ENCODE results near the gene PLCD1.

PLCD1 gene

GRCh38 chr3:38007754-38008090 lies 21.7 kb downstream of the PLCD1 start:
- H3K27me3 ChIP-seq (ENCODE audit: control insufficient read depth, insufficient read depth, low read length): no peaks in the 10 kb centered on the region
- H3K4me1 ChIP-seq (ENCODE audit: control insufficient read depth, insufficient read depth, low read length): no peaks in the 10 kb centered on the region
- H3K4me3 ChIP-seq (ENCODE audit: low read length): no peak overlapping the region
- H3K36me3 ChIP-seq (ENCODE audit: control insufficient read depth, insufficient read depth, low read length): peaks cover 8% of the 10 kb centered on the region
- H3K9ac ChIP-seq (ENCODE audit: low read length): no peak overlapping the region
- no peak overlapping the region for H3K27ac ChIP-seq (ENCODE audit: low read depth, low read length)

DNA sequence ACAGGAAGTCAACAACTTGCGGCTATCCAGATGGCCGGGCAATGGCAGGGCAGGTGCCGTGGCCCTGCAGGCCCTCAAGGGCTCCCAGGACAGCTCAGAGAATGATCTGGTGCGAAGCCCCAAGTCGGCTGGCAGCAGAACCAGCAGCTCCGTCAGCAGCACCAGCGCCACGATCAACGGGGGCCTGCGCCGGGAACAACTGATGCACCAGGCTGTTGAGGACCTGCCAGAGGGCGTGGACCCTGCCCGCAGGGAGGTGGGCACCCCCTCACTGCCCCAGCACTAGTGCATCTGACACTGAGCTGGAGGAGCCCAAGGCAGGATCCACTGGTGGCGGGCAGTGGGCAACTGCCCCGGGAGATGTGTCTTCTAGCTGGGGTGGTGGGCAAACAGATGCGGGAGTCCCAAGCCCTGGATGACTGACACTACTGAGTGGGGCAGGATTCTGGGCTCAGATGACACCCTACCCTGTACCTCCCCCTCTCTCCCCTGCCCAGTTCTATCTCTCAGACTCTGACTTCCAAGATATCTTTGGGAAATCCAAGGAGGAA lies 22.9 kb downstream of the PLCD1 start:
- Histone ChIP-seq H3K36me3 (ENCODE audit: control insufficient read depth, insufficient read depth, low read length) (peaks cover 13% of the 10 kb centered on the region), H3K4me3 (ENCODE audit: low read length) (no peak overlapping the region), H3K4me1 (ENCODE audit: control insufficient read depth, insufficient read depth, low read length) (no peaks in the 10 kb centered on the region), H3K9ac (ENCODE audit: low read length) (no peak overlapping the region), H3K27me3 (ENCODE audit: control insufficient read depth, insufficient read depth, low read length) (no peaks in the 10 kb centered on the region), H3K27ac (ENCODE audit: low read depth, low read length) (no peak overlapping the region)

- H3K9ac ChIP-seq (ENCODE audit: low read length): no peak overlapping the region
- H3K4me3 ChIP-seq (ENCODE audit: low read length): no peak overlapping the region
- H3K36me3 ChIP-seq (ENCODE audit: control insufficient read depth, insufficient read depth, low read length): peaks cover 10% of the 10 kb centered on the region
- H3K27me3 ChIP-seq (ENCODE audit: control insufficient read depth, insufficient read depth, low read length): no peaks in the 10 kb centered on the region
- no peak overlapping the region for H3K27ac ChIP-seq (ENCODE audit: low read depth, low read length)
- no peaks in the 10 kb centered on the region for H3K4me1 ChIP-seq (ENCODE audit: control insufficient read depth, insufficient read depth, low read length)
Observed at GRCh38 chr3:38006031-38006430, 23.4 kb downstream of the PLCD1 start.

- Histone ChIP-seq H3K4me3 (ENCODE audit: low read length) (no peak overlapping the region), H3K36me3 (ENCODE audit: control insufficient read depth, insufficient read depth, low read length) (peaks cover 10% of the 10 kb centered on the region), H3K27ac (ENCODE audit: low read depth, low read length) (no peak overlapping the region), H3K27me3 (ENCODE audit: control insufficient read depth, insufficient read depth, low read length) (no peaks in the 10 kb centered on the region), H3K9ac (ENCODE audit: low read length) (no peak overlapping the region), H3K4me1 (ENCODE audit: control insufficient read depth, insufficient read depth, low read length) (no peaks in the 10 kb centered on the region)
Observed at GRCh38 chr3:38005076-38006020, 24.1 kb downstream of the PLCD1 start.

DNA sequence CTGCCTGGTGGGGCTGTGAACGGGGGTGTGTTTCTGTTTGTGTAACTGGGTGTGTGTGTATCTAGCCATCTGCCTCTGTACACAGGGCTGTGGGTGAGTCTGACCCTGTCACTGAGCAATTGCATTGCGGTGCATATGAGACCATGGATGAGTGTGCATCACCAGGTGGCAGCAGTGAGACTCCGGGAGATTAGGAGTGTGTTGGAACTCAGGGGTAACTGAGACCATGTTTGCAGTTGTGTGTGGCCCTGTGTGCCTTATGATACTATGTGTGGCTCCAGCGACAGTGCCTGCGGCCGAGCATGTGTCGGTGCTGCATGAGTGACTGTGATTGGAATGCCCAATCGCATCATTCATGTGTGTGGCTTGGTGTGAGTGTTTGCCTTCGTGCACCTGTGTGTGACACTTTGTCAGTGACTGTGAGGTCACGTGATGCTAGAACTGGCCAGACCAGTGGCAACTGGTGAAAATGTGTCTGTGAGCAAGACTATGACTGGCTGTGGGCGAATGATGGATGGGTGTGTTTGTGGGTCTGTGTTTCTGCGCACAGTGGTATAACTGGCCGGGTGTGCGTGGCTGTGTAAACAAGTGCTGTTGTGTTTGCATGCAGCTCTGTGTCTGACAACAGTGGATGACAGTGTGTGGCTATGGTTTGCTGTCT lies 24.9 kb downstream of the PLCD1 start:
- Histone ChIP-seq H3K27ac (ENCODE audit: low read depth, low read length) (no peak overlapping the region), H3K27me3 (ENCODE audit: control insufficient read depth, insufficient read depth, low read length) (no peaks in the 10 kb centered on the region), H3K36me3 (ENCODE audit: control insufficient read depth, insufficient read depth, low read length) (peaks cover 12% of the 10 kb centered on the region), H3K4me3 (ENCODE audit: low read length) (no peak overlapping the region), H3K9ac (ENCODE audit: low read length) (no peak overlapping the region), H3K4me1 (ENCODE audit: control insufficient read depth, insufficient read depth, low read length) (no peaks in the 10 kb centered on the region)

DNA sequence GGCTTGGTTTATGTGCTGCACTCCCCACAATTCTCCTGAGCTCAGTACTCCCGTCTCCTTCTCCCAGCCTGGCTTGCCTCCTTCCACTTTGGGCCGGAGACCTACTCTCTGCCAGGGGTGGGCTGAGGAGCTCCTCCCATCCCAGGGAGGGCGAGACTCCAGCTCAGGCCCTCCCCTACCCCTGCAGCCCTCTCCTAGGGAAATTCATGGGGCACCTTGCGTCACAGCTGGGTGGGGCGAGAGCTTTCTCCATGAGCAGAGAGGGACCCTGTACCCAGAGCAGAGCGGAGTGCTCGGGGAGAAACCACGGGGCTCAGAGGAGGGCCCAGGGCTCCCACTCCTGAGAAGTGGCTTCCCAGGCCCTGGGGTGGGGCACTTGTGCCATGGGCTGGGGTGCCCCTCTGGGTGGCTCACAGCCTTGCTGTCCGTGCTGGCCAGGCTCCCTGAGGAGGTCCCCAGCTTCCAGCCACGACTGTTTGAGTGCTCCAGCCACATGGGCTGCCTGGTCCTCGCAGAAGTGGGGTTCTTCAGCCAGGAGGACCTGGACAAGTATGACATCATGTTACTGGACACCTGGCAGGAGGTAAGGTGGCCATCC lies 25.5 kb downstream of the PLCD1 start:
- Histone ChIP-seq H3K36me3 (ENCODE audit: control insufficient read depth, insufficient read depth, low read length) (peaks cover 12% of the 10 kb centered on the region), H3K9ac (ENCODE audit: low read length) (no peak overlapping the region), H3K27ac (ENCODE audit: low read depth, low read length) (no peak overlapping the region), H3K4me3 (ENCODE audit: low read length) (no peak overlapping the region), H3K4me1 (ENCODE audit: control insufficient read depth, insufficient read depth, low read length) (peaks cover 3% of the 10 kb centered on the region), H3K27me3 (ENCODE audit: control insufficient read depth, insufficient read depth, low read length) (no peaks in the 10 kb centered on the region)

- H3K27me3 ChIP-seq (ENCODE audit: control insufficient read depth, insufficient read depth, low read length): no peaks in the 10 kb centered on the region
- H3K27ac ChIP-seq (ENCODE audit: low read depth, low read length): no peak overlapping the region
- no peak overlapping the region for H3K9ac ChIP-seq (ENCODE audit: low read length)
- H3K36me3 ChIP-seq (ENCODE audit: control insufficient read depth, insufficient read depth, low read length): peaks cover 12% of the 10 kb centered on the region
- H3K4me1 ChIP-seq (ENCODE audit: control insufficient read depth, insufficient read depth, low read length): peaks cover 5% of the 10 kb centered on the region
- no peak overlapping the region for H3K4me3 ChIP-seq (ENCODE audit: low read length)
Observed at GRCh38 chr3:38003371-38003816, 26.0 kb downstream of the PLCD1 start.

DNA sequence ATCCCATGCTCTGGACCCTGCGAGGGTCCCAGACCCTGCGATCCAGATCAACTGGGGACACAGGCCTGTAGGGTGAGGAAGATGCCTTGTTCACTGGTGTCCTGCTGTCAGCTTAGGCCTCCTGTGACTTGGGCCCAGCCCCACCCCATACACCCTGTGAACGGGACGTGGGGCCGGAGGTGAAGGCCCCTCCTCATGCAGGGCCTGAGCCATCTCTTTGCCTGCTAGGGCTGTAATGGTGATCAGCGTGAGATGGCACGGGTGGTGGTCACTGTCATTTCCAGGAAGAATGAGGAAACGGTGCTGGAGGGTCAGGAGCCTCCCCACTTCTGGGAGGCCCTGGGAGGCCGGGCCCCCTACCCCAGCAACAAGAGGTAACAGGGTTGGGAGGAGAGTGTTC lies 26.5 kb downstream of the PLCD1 start:
- no peak overlapping the region for H3K9ac ChIP-seq (ENCODE audit: low read length)
- H3K36me3 ChIP-seq (ENCODE audit: control insufficient read depth, insufficient read depth, low read length): peaks cover 10% of the 10 kb centered on the region

GRCh38 chr3:38002291-38002876 lies 27.1 kb downstream of the PLCD1 start:
- Histone ChIP-seq H3K27me3 (ENCODE audit: control insufficient read depth, insufficient read depth, low read length) (no peaks in the 10 kb centered on the region), H3K27ac (ENCODE audit: low read depth, low read length) (no peak overlapping the region), H3K36me3 (ENCODE audit: control insufficient read depth, insufficient read depth, low read length) (peaks cover 8% of the 10 kb centered on the region), H3K4me1 (ENCODE audit: control insufficient read depth, insufficient read depth, low read length) (peaks cover 9% of the 10 kb centered on the region), H3K4me3 (ENCODE audit: low read length) (no peak overlapping the region), H3K9ac (ENCODE audit: low read length) (no peak overlapping the region)

More for the DNA sequence above, 26.5 kb downstream of the PLCD1 start:
- H3K4me1 ChIP-seq (ENCODE audit: control insufficient read depth, insufficient read depth, low read length): peaks cover 9% of the 10 kb centered on the region
- H3K27me3 ChIP-seq (ENCODE audit: control insufficient read depth, insufficient read depth, low read length): no peaks in the 10 kb centered on the region
- H3K4me3 ChIP-seq (ENCODE audit: low read length): no peak overlapping the region
- H3K27ac ChIP-seq (ENCODE audit: low read depth, low read length): no peak overlapping the region

DNA sequence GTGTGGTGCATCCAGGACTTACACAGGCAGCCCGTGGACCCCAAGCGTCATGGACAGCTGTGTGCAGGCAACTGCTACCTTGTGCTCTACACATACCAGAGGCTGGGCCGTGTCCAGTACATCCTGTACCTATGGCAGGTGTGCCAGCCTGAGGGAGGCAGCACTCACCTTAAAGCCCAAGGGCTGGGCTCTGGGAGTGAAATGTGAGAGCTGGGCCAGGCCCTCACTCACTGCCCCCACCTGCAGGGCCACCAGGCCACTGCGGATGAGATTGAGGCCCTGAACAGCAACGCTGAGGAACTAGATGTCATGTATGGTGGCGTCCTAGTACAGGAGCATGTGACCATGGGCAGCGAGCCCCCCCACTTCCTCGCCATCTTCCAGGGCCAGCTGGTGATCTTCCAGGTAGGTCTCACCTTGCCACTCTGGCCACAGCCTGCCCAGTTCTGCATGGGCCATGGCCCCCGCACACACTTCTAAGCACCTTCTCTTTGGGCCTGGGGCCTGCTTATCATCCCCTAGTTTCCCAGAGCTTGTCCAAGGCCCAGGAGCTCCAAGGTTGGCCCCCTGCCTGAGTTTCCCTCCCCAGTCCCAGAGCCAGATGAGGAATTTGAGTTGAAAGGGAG lies 27.9 kb downstream of the PLCD1 start:
- H3K36me3 ChIP-seq (ENCODE audit: control insufficient read depth, insufficient read depth, low read length): peaks cover 8% of the 10 kb centered on the region
- no peak overlapping the region for H3K9ac ChIP-seq (ENCODE audit: low read length)

GRCh38 chr3:38000965-38001455 lies 28.4 kb downstream of the PLCD1 start:
- Histone ChIP-seq H3K4me1 (ENCODE audit: control insufficient read depth, insufficient read depth, low read length) (peaks cover 9% of the 10 kb centered on the region), H3K27ac (ENCODE audit: low read depth, low read length) (no peak overlapping the region), H3K9ac (ENCODE audit: low read length) (no peak overlapping the region), H3K4me3 (ENCODE audit: low read length) (no peak overlapping the region), H3K36me3 (ENCODE audit: control insufficient read depth, insufficient read depth, low read length) (peaks cover 8% of the 10 kb centered on the region), H3K27me3 (ENCODE audit: control insufficient read depth, insufficient read depth, low read length) (no peaks in the 10 kb centered on the region)

More for the DNA sequence above, 27.9 kb downstream of the PLCD1 start:
- H3K4me1 ChIP-seq (ENCODE audit: control insufficient read depth, insufficient read depth, low read length): peaks cover 9% of the 10 kb centered on the region
- no peak overlapping the region for H3K27ac ChIP-seq (ENCODE audit: low read depth, low read length)
- H3K27me3 ChIP-seq (ENCODE audit: control insufficient read depth, insufficient read depth, low read length): no peaks in the 10 kb centered on the region
- no peak overlapping the region for H3K4me3 ChIP-seq (ENCODE audit: low read length)

All from rectal smooth muscle tissue (tissue), 1 donor.